H9 (cell line): ENCODE measurements around the gene KCNA3. TPM values are rescaled to one million over a fixed set of nuclear protein-coding genes. Genes with fewer than 3 reads are reported as not detected.

Experiments
- DNase-seq: peaks from one replicate; pipeline ENCODE4 v3.0.0-alpha.2; 2017
- H2AFZ ChIP-seq: one replicate; pipeline ENCODE4 v1.6.1; 2013; ENCODE audit warnings: mild to moderate bottlenecking, low read length, control low read depth, moderate library complexity
- H2AK5ac ChIP-seq: 2 replicates; pipeline ENCODE4 v1.6.1; 2013; ENCODE audit warnings: low read length, control low read depth, mixed read lengths; ENCODE audit not compliant: insufficient read length
- H2BK120ac ChIP-seq: one replicate; pipeline ENCODE4 v1.6.1; 2013; ENCODE audit warnings: low read depth, mild to moderate bottlenecking, low read length, control low read depth, inconsistent platforms; ENCODE audit not compliant: poor library complexity, severe bottlenecking
- H2BK12ac ChIP-seq: 2 replicates; pipeline ENCODE4 v1.6.1; 2013; ENCODE audit warnings: low read length, control low read depth, mixed read lengths, low read depth; ENCODE audit not compliant: insufficient read length
- H2BK15ac ChIP-seq: 2 replicates; pipeline ENCODE4 v1.6.1; 2013; ENCODE audit warnings: low read depth, low read length, control low read depth
- H2BK20ac ChIP-seq: one replicate; pipeline ENCODE4 v1.6.1; 2013; ENCODE audit warnings: low read depth, mild to moderate bottlenecking, low read length, control low read depth, inconsistent platforms; ENCODE audit not compliant: poor library complexity, severe bottlenecking
- H2BK5ac ChIP-seq: 2 replicates; pipeline ENCODE4 v1.6.1; 2013; ENCODE audit warnings: low read length, control low read depth, mixed read lengths; ENCODE audit not compliant: insufficient read length
- H3K14ac ChIP-seq: 2 replicates; pipeline ENCODE4 v1.6.1; 2013; ENCODE audit warnings: low read length, control low read depth; ENCODE audit not compliant: insufficient read depth
- H3K18ac ChIP-seq: 2 replicates; pipeline ENCODE4 v1.6.1; 2013; ENCODE audit warnings: low read depth, mild to moderate bottlenecking, mixed read lengths, low read length, control low read depth; ENCODE audit not compliant: insufficient read length
- H3K23ac ChIP-seq: 2 replicates; pipeline ENCODE4 v1.6.1; 2013; ENCODE audit warnings: low read length, control low read depth, mixed read lengths, low read depth; ENCODE audit not compliant: insufficient read length
- H3K23me2 ChIP-seq: 2 replicates; pipeline ENCODE4 v1.6.1; 2013; ENCODE audit warnings: low read depth, mild to moderate bottlenecking, mixed read lengths, low read length, control low read depth; ENCODE audit not compliant: insufficient read length, poor library complexity, severe bottlenecking
- H3K27ac ChIP-seq: 2 replicates; pipeline ENCODE4 v1.5.1; 2013; ENCODE audit warnings: low read length, control low read depth, mixed read lengths, low read depth; ENCODE audit not compliant: insufficient read length
- H3K27me3 ChIP-seq: 2 replicates; pipeline ENCODE4 v1.6.1; 2013; ENCODE audit warnings: low read length, control low read depth, inconsistent platforms; ENCODE audit not compliant: insufficient read depth
- H3K4ac ChIP-seq: 2 replicates; pipeline ENCODE4 v1.6.1; 2013; ENCODE audit warnings: low read depth, mild to moderate bottlenecking, control low read depth, inconsistent platforms, low read length, moderate library complexity
- H3K4me1 ChIP-seq: 2 replicates; pipeline ENCODE4 v1.6.1; 2013; ENCODE audit warnings: low read length, control low read depth, inconsistent platforms; ENCODE audit not compliant: insufficient read depth
- H3K4me2 ChIP-seq: 2 replicates; pipeline ENCODE4 v1.6.1; 2013; ENCODE audit warnings: low read length, control low read depth, mixed read lengths; ENCODE audit not compliant: insufficient read length, insufficient read depth
- H3K56ac ChIP-seq: 2 replicates; pipeline ENCODE4 v1.6.1; 2013; ENCODE audit warnings: low read depth, mild to moderate bottlenecking, mixed read lengths, low read length, control low read depth; ENCODE audit not compliant: insufficient read length
- H3K79me1 ChIP-seq: 2 replicates; pipeline ENCODE4 v1.6.1; 2013; ENCODE audit warnings: low read depth, mild to moderate bottlenecking, moderate library complexity, low read length, control low read depth, inconsistent platforms; ENCODE audit not compliant: insufficient read depth, poor library complexity, severe bottlenecking
- H3K79me2 ChIP-seq: 2 replicates; pipeline ENCODE4 v1.6.1; 2013; ENCODE audit warnings: low read length, control low read depth, inconsistent platforms; ENCODE audit not compliant: insufficient read depth
- H3K9ac ChIP-seq: 2 replicates; pipeline ENCODE4 v1.6.1; 2013; ENCODE audit warnings: low read length, control low read depth, mixed read lengths; ENCODE audit not compliant: insufficient read length; ENCODE audit errors: extremely low read depth
- H3K9me3 ChIP-seq: one replicate; pipeline ENCODE4 v1.6.1; 2013; ENCODE audit warnings: low read depth, low read length, inconsistent platforms; ENCODE audit not compliant: control insufficient read depth
- H3T11ph ChIP-seq: one replicate; pipeline ENCODE4 v1.6.1; 2013; ENCODE audit warnings: mild to moderate bottlenecking, low read length, control low read depth, inconsistent platforms
- H4K20me1 ChIP-seq: one replicate; pipeline ENCODE4 v1.6.1; 2013; ENCODE audit not compliant: control insufficient read depth, insufficient read length, insufficient read depth
- H4K5ac ChIP-seq: 2 replicates; pipeline ENCODE4 v1.6.1; 2013; ENCODE audit warnings: low read depth, mild to moderate bottlenecking, mixed read lengths, low read length, control low read depth; ENCODE audit not compliant: insufficient read length
- H4K8ac ChIP-seq: replicated peaks from 2 replicates; pipeline ENCODE4 v1.6.1; 2013; ENCODE audit warnings: low read length, control low read depth, mixed read lengths, low read depth; ENCODE audit not compliant: insufficient read length
- H4K91ac ChIP-seq: 2 replicates; pipeline ENCODE4 v1.6.1; 2013; ENCODE audit warnings: low read depth, mild to moderate bottlenecking, moderate library complexity, mixed read lengths, low read length, control low read depth; ENCODE audit not compliant: insufficient read length
- H3K27ac Mint-ChIP-seq, 3 experiments: 2 replicates in 2 of 3; 3 replicates in 1 of 3; pipeline ENCODE4 v1.8.0; 2020 to 2021; ENCODE audit warnings: mixed read lengths in 3 of 3, mild to moderate bottlenecking in 1 of 3, moderate library complexity in 1 of 3
- H3K27me3 Mint-ChIP-seq: 2 replicates; pipeline ENCODE4 v1.8.0; 2021; ENCODE audit warnings: low read depth, mild to moderate bottlenecking, moderate library complexity, mixed read lengths
- H3K36me3 Mint-ChIP-seq, 3 experiments: 2 replicates in 2 of 3; 3 replicates in 1 of 3; pipeline ENCODE4 v1.8.0; 2020 to 2021; ENCODE audit warnings: low read depth in 3 of 3, mixed read lengths in 3 of 3; ENCODE audit not compliant: insufficient read depth in 1 of 3
- H3K4me1 Mint-ChIP-seq, 2 experiments: 2 replicates each; pipeline ENCODE4 v1.8.0; 2020; ENCODE audit warnings: mixed read lengths in 2 of 2
- H3K4me3 Mint-ChIP-seq, 2 experiments: 2 replicates in 1 of 2; 3 replicates in 1 of 2; pipeline ENCODE4 v1.8.0; 2020 to 2021; ENCODE audit warnings: mild to moderate bottlenecking in 2 of 2, mixed read lengths in 2 of 2, moderate library complexity in 1 of 2
- H3K9me3 Mint-ChIP-seq, 2 experiments: 2 replicates in 1 of 2; 3 replicates in 1 of 2; pipeline ENCODE4 v1.8.0; 2020; ENCODE audit warnings: mild to moderate bottlenecking in 2 of 2, mixed read lengths in 2 of 2, moderate library complexity in 1 of 2
- CTCF ChIP-seq: fragments of 200-600 bp; sonication (generic); conservative IDR thresholded peaks from 3 replicates; pipeline ENCODE4 v1.8.0; 2021; ENCODE audit warnings: antibody characterized with exemption, mild to moderate bottlenecking
- WGBS: extraction: QIAGEN DNeasy Blood & Tissue Kit; methylation state at CpG from one replicate; pipeline ENCODE4 v1.1.7; 2013; ENCODE audit warnings: missing lambda C conversion rate, low lambda C conversion rate, mixed read lengths; ENCODE audit not compliant: insufficient read length; ENCODE audit errors: extremely low coverage; 5-methylcytosine and 5-hydroxymethylcytosine counted together
- total RNA-seq: library from RNA; stranded (reverse); gene quantifications from 2 replicates; pipeline ENCODE4 v1.2.1, GENCODE V29; 2021

KCNA3 gene
- total RNA-seq, 1 experiment from 2014 or later = 0.92 TPM

- Histone ChIP-seq H3K27ac (no peak overlapping the region), H3K4me2 (no peak overlapping the region), H3K23ac (no peak overlapping the region), H2BK15ac (no peak overlapping the region), H4K8ac (no peak overlapping the region), H3K79me2 (no peaks in the 10 kb centered on the region), H3K4ac (no peak overlapping the region), H3T11ph (no peak overlapping the region), H3K27me3 (no peaks in the 10 kb centered on the region), H4K20me1 (no peaks in the 10 kb centered on the region), H3K79me1 (no peaks in the 10 kb centered on the region), H2AK5ac (no peak overlapping the region), H4K5ac (no peak overlapping the region), H2BK12ac (no peak overlapping the region), H3K4me1 (no peaks in the 10 kb centered on the region), H3K9ac (no peak overlapping the region), H3K23me2 (no peaks in the 10 kb centered on the region), H2BK20ac (no peak overlapping the region), H3K56ac (no peak overlapping the region), H4K91ac (no peak overlapping the region), H2AFZ (no peak overlapping the region), H2BK120ac (no peak overlapping the region), H2BK5ac (no peak overlapping the region), H3K14ac (no peak overlapping the region), H3K18ac (no peak overlapping the region), H3K9me3 (no peaks in the 10 kb centered on the region)
- WGBS = no CpG with 5 or more reads among the region's 1 CpG
- H3K27me3 Mint-ChIP-seq = peaks cover 17% of the 10 kb centered on the region
- TF ChIP-seq CTCF = no peak
- H3K4me3 Mint-ChIP-seq = no peak overlapping the region
- H3K9me3 Mint-ChIP-seq = no peaks in the 10 kb centered on the region
- no peak overlapping the region for H3K27ac Mint-ChIP-seq
- no peak for DNase-seq
- H3K4me1 Mint-ChIP-seq = peaks cover 3 to 4% of the 10 kb centered on the region in 2 experiments
- H3K36me3 Mint-ChIP-seq = no peaks in the 10 kb centered on the region
Measured at GRCh38 chr1:110687250-110687649, 12.5 kb upstream of the KCNA3 start.
